SW 1271 (cell line): ENCODE results near the gene IMPDH2.

ENCODE experiments used
- DNase-seq, 2 experiments: peaks; one replicate each; lab custom pipeline; 2025; lab: John Stamatoyannopoulos, UW

IMPDH2 gene

DNA sequence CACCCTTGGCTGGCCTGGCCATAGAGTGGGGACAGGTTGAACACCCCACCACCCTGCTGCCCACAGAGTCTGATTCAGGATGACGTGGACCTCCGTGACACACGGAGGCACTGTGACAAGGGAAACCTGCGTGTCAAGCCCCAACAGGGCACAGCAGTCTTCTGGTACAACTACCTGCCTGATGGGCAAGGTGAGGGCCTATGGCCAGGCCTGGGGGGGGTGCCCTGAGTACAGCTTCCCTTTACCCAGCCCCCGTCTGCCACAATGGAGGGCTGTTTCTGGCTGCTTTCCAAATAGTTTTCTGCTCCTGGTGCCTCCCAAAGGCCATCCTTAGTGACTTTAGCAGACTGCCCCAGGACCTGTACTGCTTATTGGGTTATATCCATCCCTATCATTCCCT, 23.2 kb downstream of the IMPDH2 start:
- no peak for DNase-seq

DNA sequence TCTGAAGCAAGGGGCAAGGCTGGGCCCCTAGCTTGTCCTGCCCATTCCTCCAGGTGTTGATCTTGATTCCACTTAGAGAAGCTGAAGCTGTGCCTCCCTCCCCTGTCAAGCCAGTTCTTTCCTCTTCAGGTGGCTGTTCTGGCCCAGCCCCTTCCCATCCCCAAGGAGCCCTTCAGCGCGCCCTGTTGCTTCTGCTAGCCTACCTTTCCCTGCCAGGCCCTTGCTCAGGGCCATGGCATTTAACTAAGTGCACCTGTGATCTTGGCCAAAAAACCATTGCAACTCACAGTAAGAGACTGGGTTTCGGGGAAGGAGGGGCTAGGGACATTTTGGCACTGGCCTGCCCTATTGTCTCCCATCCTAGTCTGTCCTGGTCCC, 23.9 kb downstream of the IMPDH2 start:
- no peak for DNase-seq

DNA sequence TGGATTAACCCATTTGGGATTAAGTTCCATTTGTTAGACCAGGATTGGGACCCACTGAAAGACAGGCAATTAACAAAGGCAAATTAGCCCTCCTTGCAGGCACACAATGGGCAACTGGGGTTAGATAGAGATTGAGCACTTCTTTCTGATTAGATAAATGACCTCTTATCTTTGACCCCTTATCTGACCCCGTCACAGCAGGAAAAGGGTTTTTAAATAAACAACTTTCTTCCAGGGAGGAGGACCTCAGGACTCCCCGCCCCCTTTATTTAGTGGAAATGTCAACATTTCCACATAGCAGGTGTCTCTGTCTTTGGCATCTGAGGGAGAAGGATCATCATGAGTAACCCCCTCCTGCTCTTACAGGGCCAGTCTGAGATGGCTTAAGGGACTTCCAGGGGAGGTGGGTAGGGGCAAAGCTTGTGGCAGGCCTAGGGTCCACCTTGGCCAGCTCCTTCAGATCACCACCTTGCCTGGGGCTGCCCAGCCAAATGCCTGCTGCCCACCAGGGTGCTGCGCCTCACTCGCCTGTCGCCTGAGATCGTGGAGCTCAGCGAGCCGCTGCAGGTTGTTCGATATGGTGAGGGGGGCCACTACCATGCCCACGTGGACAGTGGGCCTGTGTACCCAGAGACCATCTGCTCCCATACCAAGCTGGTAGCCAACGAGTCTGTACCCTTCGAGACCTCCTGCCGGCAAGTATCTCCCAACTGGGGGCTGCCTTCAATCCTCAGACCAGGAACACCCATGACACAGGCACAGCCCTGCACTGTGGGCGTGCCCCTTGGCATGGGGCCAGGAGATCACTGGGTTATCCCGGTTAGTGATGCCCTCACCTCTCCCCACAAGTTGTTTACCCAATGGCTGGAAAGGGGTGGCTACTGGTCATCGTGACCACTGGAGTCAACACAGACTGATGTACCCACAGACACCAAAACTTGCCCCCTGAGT, 24.6 kb downstream of the IMPDH2 start:
- DNase-seq, result no peak

- no peak for DNase-seq
These were observed 28.0 kb downstream of the IMPDH2 start for GRCh38 chr3:49001155-49001554.

DNA sequence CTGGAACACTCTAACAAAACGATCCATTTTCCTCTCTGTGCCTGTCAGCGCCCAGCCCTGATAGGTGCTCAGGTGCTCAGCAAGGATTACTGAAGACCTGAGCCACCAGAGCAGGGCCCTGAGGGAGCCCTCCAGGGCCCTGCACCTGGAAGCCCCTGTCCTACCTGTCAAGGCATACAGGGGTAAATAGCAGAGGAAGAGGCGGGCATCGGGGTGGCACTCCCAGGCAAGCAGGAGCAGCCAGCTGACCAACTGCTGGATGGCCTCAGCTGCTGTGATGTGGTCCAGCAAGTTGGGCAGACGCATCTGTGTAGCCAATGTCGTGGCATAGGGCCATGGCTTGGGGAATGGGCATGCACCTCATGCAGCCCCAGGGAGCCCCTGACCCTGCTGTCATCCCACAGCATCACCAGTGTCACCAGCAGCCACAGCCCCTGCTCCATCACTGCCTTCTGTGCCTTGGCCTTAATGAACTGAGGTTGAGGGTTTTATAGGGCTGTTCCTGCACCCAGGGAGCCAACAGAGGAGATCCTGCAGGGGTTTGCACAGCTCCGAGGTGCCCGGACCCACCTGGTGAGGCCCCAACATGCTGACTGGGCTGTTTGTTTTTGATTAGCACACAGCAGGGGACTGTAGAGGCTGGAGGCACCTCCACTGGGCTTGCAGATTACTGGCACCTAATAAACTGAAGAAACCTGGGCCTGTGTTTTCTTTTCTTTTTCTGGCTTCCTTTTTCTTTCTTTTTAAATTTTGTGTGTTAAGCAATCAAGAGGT, 29.9 kb downstream of the IMPDH2 start:
- no peak for DNase-seq

GRCh38 chr3:48997714-48998637, 31.2 kb downstream of the IMPDH2 start:
- DNase-seq, result no peak

DNA sequence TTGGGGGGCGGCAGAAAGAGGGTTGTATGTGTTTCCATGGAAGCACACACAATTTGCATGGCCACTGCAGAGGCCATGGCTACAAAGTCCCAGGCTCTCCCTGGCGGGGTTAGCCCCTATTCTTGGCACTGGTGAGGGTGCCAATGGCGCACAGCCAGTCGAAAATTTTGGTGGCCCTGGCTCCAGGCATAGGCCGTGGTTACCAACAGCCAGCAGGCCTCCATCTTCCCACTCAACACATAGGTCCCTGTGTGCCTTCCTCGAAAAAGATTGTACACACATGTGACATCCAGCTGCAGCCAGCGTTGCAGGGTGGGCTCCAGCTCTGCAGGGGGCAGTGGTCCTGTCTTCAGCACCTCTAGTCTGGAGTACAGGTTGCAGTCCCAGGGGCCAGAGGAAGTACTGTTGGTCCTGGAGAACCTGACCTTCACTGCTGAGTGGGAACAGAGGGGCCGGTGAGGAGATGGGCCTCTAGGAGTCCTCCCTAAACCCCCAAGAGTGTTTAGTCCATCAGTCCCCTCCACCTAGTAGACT, 32.0 kb downstream of the IMPDH2 start:
- DNase-seq, result no peak

- no peak for DNase-seq
These were observed 32.6 kb downstream of the IMPDH2 start for GRCh38 chr3:48996640-48997039.

- DNase-seq, result no peak
These were observed 35.4 kb downstream of the IMPDH2 start for GRCh38 chr3:48993834-48994233.

DNA sequence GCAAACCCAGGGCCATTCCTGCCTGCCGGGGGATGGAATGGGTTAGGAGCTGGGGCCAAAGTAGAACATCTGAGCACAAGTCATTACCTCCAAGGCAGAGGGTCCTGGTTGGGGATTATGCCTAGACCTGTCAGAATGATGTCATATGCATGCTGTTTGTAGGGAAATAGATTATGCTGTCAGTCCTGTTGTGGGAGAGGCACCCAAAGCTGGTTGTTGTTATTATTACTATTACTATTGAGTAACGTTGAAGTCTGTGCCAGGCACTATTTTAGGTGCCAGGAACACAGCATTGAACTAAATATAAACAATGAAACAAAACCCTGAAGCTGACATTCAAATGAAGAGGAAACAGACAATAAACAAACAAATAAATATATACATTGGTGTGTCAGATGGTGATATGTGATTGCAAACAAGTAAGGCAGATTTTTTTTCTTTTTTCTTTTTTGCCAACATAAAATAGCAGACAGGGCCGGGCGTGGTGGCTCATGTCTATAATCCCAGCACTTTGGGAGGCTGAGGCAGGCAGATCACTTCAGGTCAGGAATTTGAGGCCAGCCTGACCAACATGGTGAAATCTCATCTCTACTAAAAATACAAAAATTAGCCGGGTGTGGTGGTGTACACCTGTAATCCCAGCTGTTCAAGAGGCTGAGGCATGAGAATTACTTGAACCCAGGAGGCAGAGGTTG, 37.2 kb downstream of the IMPDH2 start:
- no peak for DNase-seq

DNA sequence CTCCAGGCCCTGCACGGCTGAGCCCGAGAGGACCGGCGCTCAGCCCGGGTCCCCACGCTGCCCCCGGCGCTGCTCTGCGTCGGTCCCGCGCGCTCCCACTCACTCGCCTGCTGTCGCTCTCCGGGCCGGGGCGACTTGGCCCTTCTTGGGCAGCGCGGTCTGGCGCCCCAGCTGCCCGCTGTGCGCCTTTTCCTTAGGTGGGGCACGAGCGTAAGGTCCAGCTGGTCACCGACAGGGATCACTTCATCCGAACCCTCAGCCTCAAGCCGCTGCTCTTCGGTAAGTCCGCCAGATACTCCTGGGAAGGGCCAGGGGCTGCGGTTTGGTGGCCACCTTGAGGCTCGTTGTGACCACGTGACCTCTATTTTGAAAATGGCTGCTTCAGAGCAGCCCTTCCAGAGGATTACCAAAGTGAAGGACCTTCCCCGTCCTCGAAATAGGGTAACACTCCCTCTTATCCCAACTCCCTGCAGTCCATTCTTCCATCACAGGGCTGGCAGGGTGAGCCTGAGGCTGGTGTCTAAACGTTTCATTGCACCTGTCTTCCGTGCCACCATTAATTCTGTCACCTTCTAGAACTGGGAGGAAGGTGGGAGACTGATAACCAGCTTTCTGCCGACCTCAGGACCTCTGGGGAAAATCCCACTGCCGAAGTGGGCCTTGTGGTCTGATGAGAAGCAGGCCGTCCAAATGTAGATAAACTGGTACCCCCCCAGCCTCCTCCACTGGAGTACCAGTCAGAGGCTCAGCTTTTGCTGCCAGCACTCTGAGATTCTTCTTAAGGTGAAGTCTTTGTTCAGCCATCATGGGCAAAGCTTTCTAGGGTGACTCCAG, 38.3 kb downstream of the IMPDH2 start:
- no peak for DNase-seq

GRCh38 chr3:48989796-48990635, 39.2 kb downstream of the IMPDH2 start, which contains the start of gene P4HTM:
Gene P4HTM (plus strand): TSS chr3:48990241. CDS start chr3:48990257, 16 bp downstream.
- DNase-seq, result peak; percentile 62 to 79

DNA sequence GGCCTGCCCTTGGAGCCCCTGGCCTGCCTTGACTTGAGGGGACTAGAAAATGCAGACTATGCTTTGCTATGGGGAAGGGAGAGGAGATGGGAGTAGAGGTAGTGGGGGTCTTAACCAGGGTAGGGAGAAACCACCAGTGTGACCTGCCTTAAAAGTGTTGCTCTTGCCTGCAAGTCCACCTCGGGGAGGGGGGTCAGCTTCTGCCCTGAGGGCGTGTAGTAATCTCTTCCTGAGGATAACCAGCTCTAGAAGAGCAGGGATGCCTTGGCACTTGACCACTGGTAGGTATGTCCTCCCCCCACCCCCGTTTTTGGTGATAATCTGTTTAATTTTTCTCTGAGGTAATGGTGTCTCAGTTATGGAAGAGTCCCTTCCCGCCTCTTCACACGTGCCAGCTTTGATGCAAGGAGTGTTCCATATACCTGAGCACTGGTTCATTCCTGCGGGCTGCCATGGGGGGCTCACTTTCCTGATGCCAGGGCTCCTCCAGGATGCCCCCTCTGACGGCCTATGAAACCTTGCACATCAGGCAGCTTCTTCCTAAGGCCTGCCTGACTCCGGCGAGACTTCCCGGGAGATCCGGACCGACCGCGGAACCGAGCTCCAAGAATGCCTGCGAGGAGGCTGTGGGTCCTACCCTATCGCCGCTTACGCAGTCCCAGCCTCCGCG, 39.9 kb downstream of the IMPDH2 start:
- no peak for DNase-seq

GRCh38 chr3:48985831-48986376, 43.3 kb downstream of the IMPDH2 start:
- DNase-seq, result no peak

GRCh38 chr3:48984663-48985062, 44.5 kb downstream of the IMPDH2 start:
- no peak for DNase-seq

GRCh38 chr3:48983096-48983495, 46.1 kb downstream of the IMPDH2 start:
- no peak for DNase-seq

GRCh38 chr3:48982686-48983085, 46.5 kb downstream of the IMPDH2 start:
- no peak for DNase-seq

DNA sequence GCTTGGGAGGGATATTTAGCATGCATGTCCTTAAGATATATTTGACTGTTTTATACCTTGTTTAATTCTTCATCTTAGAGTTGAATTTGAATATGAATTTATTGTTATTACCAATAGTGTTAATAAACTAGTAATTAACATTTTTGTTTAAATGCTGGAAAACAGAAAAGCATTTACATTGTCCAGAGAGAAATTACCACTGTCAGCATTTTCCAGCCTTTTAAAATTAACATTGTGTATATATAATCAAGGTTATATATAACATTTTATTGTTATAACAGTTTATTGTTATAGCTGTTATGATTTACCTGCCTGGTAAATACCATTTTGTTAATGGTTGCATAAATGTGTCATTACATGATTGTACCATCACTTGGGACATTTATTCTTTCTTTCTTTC, 47.2 kb downstream of the IMPDH2 start:
- DNase-seq, result no peak
